ENCODE measurements around the gene ATXN7L2. TPM values are rescaled to one million over a fixed set of nuclear protein-coding genes. Genes with fewer than 3 reads are reported as not detected.

Gene ATXN7L2
- total and polyA plus RNA-seq, 2 of the 8 experiments (the other 6 are each of a cell fraction or from before 2014, with no cell fraction given): 8.1 to 9.3 TPM

DNA sequence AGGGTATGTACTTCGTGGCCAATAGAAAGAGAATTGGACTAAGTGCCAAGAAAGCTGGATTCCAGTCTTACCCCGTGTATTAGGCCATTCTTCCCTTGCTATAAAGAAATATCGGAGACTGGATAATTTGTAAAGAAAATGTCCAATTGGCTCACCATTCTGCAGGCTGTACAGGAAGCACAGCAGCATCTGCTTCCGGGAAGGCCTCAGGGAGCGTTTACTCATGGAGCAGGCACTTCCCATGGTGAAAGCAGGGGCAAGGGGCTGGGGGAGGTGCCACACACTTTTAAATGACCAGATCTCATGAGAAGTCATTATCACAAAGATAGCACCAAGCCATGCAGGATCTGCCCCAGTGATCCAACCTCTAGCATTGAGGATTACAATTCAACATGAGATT lies 33.6 kb downstream of the ATXN7L2 start:
- Histone ChIP-seq H3K56ac (replicated peaks; ENCODE audit: insufficient read length, low read depth, low read length) (no peak overlapping the region), H2AFZ (ENCODE audit: low read length) (no peak overlapping the region)
- TF ChIP-seq CHD2 (IDR thresholded peaks at IDR 0.05; ENCODE audit: low read length): no peak

More for the DNA sequence above, 33.6 kb downstream of the ATXN7L2 start:
- no peak overlapping the region for H4K91ac ChIP-seq (replicated peaks; ENCODE audit: insufficient read length, low read length)
- no peak overlapping the region for H3K23ac ChIP-seq (ENCODE audit: insufficient read length)
- no peaks in the 10 kb centered on the region for H3K23me2 ChIP-seq (ENCODE audit: low read depth, low read length)
- H3K9me3 ChIP-seq (ENCODE audit: insufficient read depth in 2 of 2, low read depth in 1 of 2, low read length in 1 of 2): no peaks in the 10 kb centered on the region
- no peaks in the 10 kb centered on the region for H3K79me1 ChIP-seq (ENCODE audit: low read depth, low read length)
- 0 out of 7 replicates have a peak, but pooled peaks cover 0 to 2% (median 0%) of the 10 kb centered on the region in 4 experiments for H3K27me3 ChIP-seq (replicated peaks in 1 of 4; ENCODE audit: control insufficient read depth in 3 of 4, extremely low read depth in 1 of 4, insufficient read depth in 3 of 4, low read length in 3 of 4)
- H3K4me1 ChIP-seq (replicated peaks in 1 of 4; ENCODE audit: control insufficient read depth in 3 of 4, insufficient read depth in 4 of 4, low read length in 3 of 4): no peaks in the 10 kb centered on the region
- H2BK5ac ChIP-seq (ENCODE audit: low read depth, low read length): no peak overlapping the region
- FAIRE-seq: no peak
- H2BK20ac ChIP-seq (ENCODE audit: low read length): no peak overlapping the region
- ChIA-PET CTCF (ENCODE audit: partially characterized antibody) (interaction anchor here (24.3 to 43.7 kb wide), 2 partner anchors 17 to 22 kb away, joined by 666 to 1755 read pairs; partner anchors contain the start of genes ATXN7L2, CYB561D1 and GPR61), POLR2A (ENCODE audit: partially characterized antibody) (interaction anchor here (1.2 kb wide), 1 partner anchor 13 kb away, joined by 3 read pairs; no protein-coding TSS in a partner anchor)
- no peak overlapping the region for H3K14ac ChIP-seq (ENCODE audit: insufficient read length)
- H3K4me3 ChIP-seq (ENCODE audit: extremely low read depth in 1 of 4, insufficient read depth in 2 of 4, low read depth in 3 of 4, low read length in 4 of 4): no peak overlapping the region
- no peak overlapping the region for H4K5ac ChIP-seq (ENCODE audit: insufficient read length, low read depth, low read length)
- DNase-seq (ENCODE audit: low read depth in 1 of 2, low spot score in 2 of 2): no peak
- no peak overlapping the region for H3K27ac ChIP-seq (ENCODE audit: low read depth, low read length)
- H3K9ac ChIP-seq (replicated peaks in 1 of 4; ENCODE audit: extremely low read depth in 1 of 4, low read depth in 3 of 4, low read length in 3 of 4): no peak overlapping the region
- no peaks in the 10 kb centered on the region for H3K79me2 ChIP-seq (ENCODE audit: control insufficient read depth in 1 of 2, insufficient read depth in 2 of 2, low read length in 2 of 2)
- H2BK15ac ChIP-seq (ENCODE audit: low read length): no peak overlapping the region
- H3K18ac ChIP-seq (ENCODE audit: extremely low read depth, low read length): no peak overlapping the region
- WGBS, 2 experiments (ENCODE audit: extremely low coverage in 1 of 2, insufficient coverage in 1 of 2, insufficient read length in 1 of 2, insufficient replicate concordance in 2 of 2, low coverage in 1 of 2, low lambda C conversion rate in 2 of 2, missing lambda C conversion rate in 1 of 2): 85% methylated on average over 5 of the region's 5 CpGs; no CpG with 5 or more reads in 1 of the 2 experiments
- H3K4ac ChIP-seq (replicated peaks; ENCODE audit: insufficient read length, low read depth, low read length): no peak overlapping the region
- no peak overlapping the region for H2AK5ac ChIP-seq (ENCODE audit: low read depth, low read length)
- no peaks in the 10 kb centered on the region for H4K20me1 ChIP-seq (replicated peaks in 1 of 2; ENCODE audit: control insufficient read depth in 1 of 2, insufficient read depth in 2 of 2, low read length in 2 of 2)
- no peak overlapping the region for H2BK120ac ChIP-seq (replicated peaks; ENCODE audit: low read depth, low read length)
- no peak overlapping the region for H4K8ac ChIP-seq (ENCODE audit: extremely low read depth, insufficient read depth, low read length)
- no peak overlapping the region for H2BK12ac ChIP-seq (ENCODE audit: low read depth, low read length)
- H3K4me2 ChIP-seq (ENCODE audit: insufficient read depth in 1 of 2, low read depth in 2 of 2, low read length in 2 of 2): no peak overlapping the region
- no peaks in the 10 kb centered on the region for H3K36me3 ChIP-seq (ENCODE audit: control insufficient read depth in 2 of 4, insufficient read depth in 4 of 4, low read length in 3 of 4)
